Heart right ventricle (tissue), 16 donors: ENCODE measurements around the gene STAMBPL1. TPM values are rescaled to one million over a fixed set of nuclear protein-coding genes. Genes with fewer than 3 reads are reported as not detected.

Source experiments
- ATAC-seq, 8 donors: fragments of 200-7000 bp; cut with Tn5 transposase; one replicate each; pipeline ENCODE4 v1.9.1; 2020; ENCODE audit warnings: mild to moderate bottlenecking in 8 of 8, moderate library complexity in 8 of 8, moderate number of reproducible peaks in 1 of 8
- DNase-seq, 2 donors: peaks; one replicate each; pipeline ENCODE4 v3.0.0-alpha.2; 2020
- H3K27ac ChIP-seq, 10 donors: fragments of 200-600 bp; sonication (generic) in 2 of 10; one replicate each; pipeline versions ENCODE4 v1.5.0 to v1.8.0; 2020 to 2022; ENCODE audit warnings: mild to moderate bottlenecking in 3 of 10
- H3K27me3 ChIP-seq, 7 donors: fragments of 200-600 bp; one replicate each; pipeline ENCODE4 v1.8.0; 2021 to 2022; ENCODE audit warnings: mild to moderate bottlenecking in 2 of 7
- H3K36me3 ChIP-seq, 9 donors: fragments of 200-600 bp; sonication (generic) in 1 of 9; one replicate each; pipeline versions ENCODE4 v1.5.0 to v1.8.0; 2020 to 2022; ENCODE audit warnings: mild to moderate bottlenecking in 2 of 9
- H3K4me1 ChIP-seq, 9 donors: fragments of 200-600 bp; sonication (generic) in 1 of 9; one replicate each; pipeline versions ENCODE4 v1.5.0 to v1.8.0; 2020 to 2022; ENCODE audit warnings: mild to moderate bottlenecking in 4 of 9
- H3K4me3 ChIP-seq, 10 donors: fragments of 200-600 bp; sonication (generic) in 2 of 10; one replicate each; pipeline versions ENCODE4 v1.5.0 to v1.8.0; 2020 to 2022; ENCODE audit warnings: mild to moderate bottlenecking in 7 of 10, moderate library complexity in 2 of 10
- H3K9me3 ChIP-seq, 11 donors: fragments of 200-600 bp in 10 of 11; sonication (generic) in 2 of 11; one replicate each; pipeline versions ENCODE4 v1.5.0 to v1.8.0; 2013 to 2022; ENCODE audit warnings: mild to moderate bottlenecking in 2 of 11, control low read depth in 1 of 11, moderate library complexity in 1 of 11
- CTCF ChIP-seq, 9 donors: fragments of 200-600 bp; sonication (generic) in 2 of 9; IDR thresholded peaks; one replicate each; pipeline versions ENCODE4 v1.5.0 to v1.8.0; 2021 to 2022; ENCODE audit warnings: antibody characterized with exemption in 9 of 9, mild to moderate bottlenecking in 5 of 9, moderate library complexity in 1 of 9
- WGBS, 2 donors: extraction: QIAGEN DNeasy Blood & Tissue Kit; methylation state at CpG; one replicate each; pipeline ENCODE4 v1.1.7; 2013; ENCODE audit warnings: inconsistent platforms in 1 of 2; 5-methylcytosine and 5-hydroxymethylcytosine counted together
- intact Hi-C, 10 donors: fragments of 100-400 bp; cut with DNase I; formaldehyde crosslinking; loops; one replicate each; pipeline versions ENCODE4 v1.11.1 to v1.14.2; 2022
- polyA plus RNA-seq, 2 donors: library from polyadenylated mRNA; stranded (reverse); fragments of 200-250 nt; gene quantifications; one replicate each; pipeline ENCODE4 v1.2.3, GENCODE V29; 2013
- total RNA-seq, 10 donors: library from RNA; stranded (reverse); fragmentation: NEBNext Ultra II Directional in 3 of 10; extraction: Animal tissue kit (Norgen Biotek cat#: 25700) in 3 of 10; gene quantifications; one replicate each; pipeline versions ENCODE4 v1.2.1 to v1.2.4, GENCODE V29; 2021 to 2023
- donor health status: Arrhythmogenic right ventricular cardiomyopathy.
- donor health status: ischemic (EF 13 %, LVEDD 7.1; RV severe dilation, severe dysfunction).
- donor health status: healthy with polysubstance abuse.
- donor health status: DM: no; HTN: yes; CAD: no.
- donor health status: DM: no; HTN: no; CAD: no.
- donor health status: ischemic (EF 25% LVEDD 6.9; RV normal size, moderate dysfunction).
- donor health status: ischemic (EF 25% LVEDD 5.7; RV mildly dilated, moderate dysfunction).
- donor health status: healthy.
- donor health status: DM: yes; HTN: yes; CAD: no.
- donor health status: Ischemic cardiomyopathy.
- donor health status: ischemic (EF 35%, LVEDD 5.7; RV mildly dilated, moderate dysfunction).
- donor health status: nonischemic (EF 11% LVEDD 7.7; RV severe dilation, severe dysfunction).
- donor health status: DM: yes; HTN: yes; CAD: no.
- donor health status: PGD.
- donor health status: ischemic (EF 29% LVEDD 5.4; RV normal size, mild dysfunction).
- donor health status: nonischemic (EF 23%, LVEDD 6.1; RV moderate dilation, normal function).

The STAMBPL1 gene
- total and polyA plus RNA-seq, 12 donors: 0.94 to 3.3 (median 2.7) TPM

GRCh38 chr10:88911851-88912250, 31.8 kb downstream of the STAMBPL1 start:
- H3K36me3 ChIP-seq: peaks cover 0 to 59% (median 0%) of the 10 kb centered on the region in 9 donors
- H3K27me3 ChIP-seq: no peaks in the 10 kb centered on the region
- no peaks in the 10 kb centered on the region for H3K9me3 ChIP-seq
- DNase-seq (no peak), ATAC-seq (no peak)
- TF ChIP-seq CTCF (IDR thresholded peaks at IDR 0.05): no peak
- no peak overlapping the region for H3K4me3 ChIP-seq
- intact Hi-C loops: no loop called here
- WGBS, 2 donors: 91 to 96% methylated on average over 3 of the region's 3 CpGs
- H3K4me1 ChIP-seq: peaks cover 0 to 13% (median 0%) of the 10 kb centered on the region in 9 donors
- H3K27ac ChIP-seq: no peak overlapping the region

DNA sequence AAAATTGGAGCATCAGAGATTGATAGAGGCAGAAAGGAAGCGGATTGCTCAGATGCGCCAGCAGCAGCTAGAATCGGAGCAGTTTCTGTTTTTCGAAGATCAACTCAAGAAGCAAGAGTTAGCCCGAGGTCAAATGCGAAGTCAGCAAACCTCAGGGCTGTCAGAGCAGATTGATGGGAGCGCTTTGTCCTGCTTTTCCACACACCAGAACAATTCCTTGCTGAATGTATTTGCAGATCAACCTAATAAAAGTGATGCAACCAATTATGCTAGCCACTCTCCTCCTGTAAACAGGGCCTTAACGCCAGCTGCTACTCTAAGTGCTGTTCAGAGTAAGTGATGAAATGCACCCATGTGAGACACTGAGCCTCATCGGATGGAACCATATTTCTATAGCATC, 33.1 kb downstream of the STAMBPL1 start:
- Histone ChIP-seq H3K27ac (peak overlapping the region in 4 of 10 donors; percentile 19 to 63 (median 36)), H3K4me1 (peaks cover 0 to 13% (median 0%) of the 10 kb centered on the region in 9 donors), H3K27me3 (no peaks in the 10 kb centered on the region), H3K36me3 (peaks cover 0 to 51% (median 0%) of the 10 kb centered on the region in 9 donors), H3K4me3 (no peak overlapping the region), H3K9me3 (no peaks in the 10 kb centered on the region)
- ATAC-seq: peak in 5 of 8 donors; percentile 28 to 76 (median 59)
- no peak for DNase-seq
- WGBS, 2 donors: 65 to 69% methylated on average over 9 of the region's 9 CpGs
- no peak for TF ChIP-seq CTCF (IDR thresholded peaks at IDR 0.05)
- intact Hi-C loops: no loop called here

- intact Hi-C loops: no loop called here
- no peak overlapping the region for H3K4me3 ChIP-seq
- 63 to 69% methylated on average over 5 of the region's 5 CpGs for WGBS, 2 donors
- H3K9me3 ChIP-seq: no peaks in the 10 kb centered on the region
- peak overlapping the region in 2 of 10 donors; percentile 19 to 63 for H3K27ac ChIP-seq
- no peaks in the 10 kb centered on the region for H3K27me3 ChIP-seq
- peaks cover 0 to 50% (median 0%) of the 10 kb centered on the region in 9 donors for H3K36me3 ChIP-seq
- ATAC-seq (no peak), DNase-seq (no peak)
- H3K4me1 ChIP-seq: peaks cover 0 to 13% (median 0%) of the 10 kb centered on the region in 9 donors
- TF ChIP-seq CTCF (IDR thresholded peaks at IDR 0.05): no peak
Observed at GRCh38 chr10:88913788-88914187, 33.7 kb downstream of the STAMBPL1 start.

- ATAC-seq: no peak
- Histone ChIP-seq H3K9me3 (no peaks in the 10 kb centered on the region), H3K27me3 (no peaks in the 10 kb centered on the region), H3K4me3 (no peak overlapping the region), H3K36me3 (peaks cover 0 to 45% (median 0%) of the 10 kb centered on the region in 9 donors), H3K4me1 (peaks cover 0 to 17% (median 3%) of the 10 kb centered on the region in 9 donors), H3K27ac (no peak overlapping the region)
- WGBS, 2 donors: 59 to 62% methylated on average over 2 of the region's 2 CpGs
- no peak for DNase-seq
- no peak for TF ChIP-seq CTCF (IDR thresholded peaks at IDR 0.05)
- intact Hi-C loops: no loop called here
Observed at GRCh38 chr10:88915781-88916180, 35.7 kb downstream of the STAMBPL1 start.
